Lung microvascular endothelial cell (primary cell): ENCODE results near the gene SLC28A3. TPM values are rescaled to one million over a fixed set of nuclear protein-coding genes. Genes with fewer than 3 reads are reported as not detected.
"Not testable (repeated sequence)": the region's sequence is repeated elsewhere in the genome, so short reads cannot be mapped to it uniquely, and the experiment has no call there.

ENCODE experiments used
- DNase-seq, 2 donors: peaks; one replicate each; pipeline versions ENCODE4 v3.0.0 to v3.0.0-alpha.2; 2010; ENCODE audit warnings: low read depth in 2 of 2
- total RNA-seq: library from RNA; depleted of rRNA; stranded (reverse); fragments of >200 nt; gene quantifications from 2 replicates; pipeline ENCODE4 v1.2.1, GENCODE V29; 2014

SLC28A3 gene
- total RNA-seq, result not detected in 2 replicates

DNA sequence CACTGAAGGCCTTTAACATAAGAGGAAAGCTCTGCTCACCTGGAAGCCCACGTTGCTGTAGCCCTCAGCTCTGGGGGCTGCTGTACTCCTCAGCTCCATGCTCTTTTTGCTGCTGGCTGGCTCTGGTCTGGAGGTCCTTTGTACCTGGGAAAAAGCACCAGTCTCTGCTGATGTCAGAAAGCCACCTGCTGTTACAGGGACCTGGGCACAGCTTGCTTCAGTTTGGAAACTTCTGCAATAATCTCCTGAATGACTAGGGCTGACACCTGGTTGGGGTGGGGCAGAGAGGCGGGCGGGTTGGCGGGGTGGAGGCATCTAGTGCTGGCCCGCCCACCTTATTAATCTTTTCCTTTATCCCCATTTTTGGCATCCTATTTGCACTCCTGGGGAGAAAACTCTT, at the start of gene SLC28A3:
Gene SLC28A3 (minus strand): TSS at position 224 of the 400 bp plus-strand sequence. CDS start 125 bp downstream, at position 99.
- no peak for DNase-seq

- DNase-seq, result not testable (repeated sequence)
Measured at GRCh38 chr9:84390254-84390653, 49.7 kb upstream of the SLC28A3 start.

DNA sequence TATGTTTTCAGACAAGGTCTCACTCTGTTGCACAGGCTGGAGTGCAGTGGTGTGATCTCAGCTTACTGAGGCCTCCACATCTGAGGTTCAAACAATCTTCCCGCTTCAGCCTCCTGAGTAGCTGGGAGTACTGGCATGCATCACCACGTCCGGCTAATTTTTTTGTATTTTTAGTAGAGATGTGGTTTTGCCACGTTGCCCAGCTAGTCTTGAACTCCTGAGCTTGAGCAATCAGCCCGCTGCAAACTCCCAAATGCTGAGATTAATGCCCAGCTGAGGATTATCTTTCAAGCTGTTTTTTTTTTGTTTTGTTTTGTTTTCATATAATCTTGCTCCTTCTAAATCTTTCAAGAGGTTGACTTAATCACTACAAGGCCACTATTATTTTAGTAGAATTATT, 47.3 kb upstream of the SLC28A3 start:
- DNase-seq, result no peak

- DNase-seq, result no peak
Measured at GRCh38 chr9:84386753-84387152, 46.2 kb upstream of the SLC28A3 start.

DNA sequence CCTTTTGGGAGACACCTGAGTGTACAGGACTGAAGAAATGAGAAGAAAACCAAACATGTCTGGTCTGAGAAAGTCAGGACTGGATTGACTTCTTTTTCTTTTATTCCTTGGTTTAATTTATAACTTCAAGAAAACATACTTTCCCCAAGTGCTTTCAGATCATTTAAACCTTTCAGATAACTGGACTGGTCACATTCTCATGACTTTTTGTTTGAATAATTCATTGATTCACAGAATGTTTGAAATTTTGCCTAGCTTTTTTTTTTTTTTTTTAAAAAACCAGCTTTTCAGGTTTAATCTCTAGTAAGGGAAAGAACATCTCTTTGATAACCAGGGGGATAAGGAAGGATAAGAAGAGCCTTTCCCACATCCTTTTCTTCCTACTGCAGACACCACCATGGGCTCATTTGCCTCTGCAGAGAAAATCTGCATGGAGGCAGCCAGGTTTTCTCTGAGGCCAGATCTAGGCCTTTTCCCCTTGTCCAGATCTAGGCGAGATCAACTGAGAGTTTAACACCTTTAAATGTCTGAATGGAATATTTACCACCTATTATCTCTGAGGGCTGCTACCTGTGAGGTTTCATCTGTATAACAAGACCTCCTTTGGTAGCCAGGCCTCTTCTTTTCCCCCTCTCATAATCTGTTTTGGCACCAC, 45.0 kb upstream of the SLC28A3 start:
- no peak for DNase-seq

GRCh38 chr9:84384617-84385016, 44.1 kb upstream of the SLC28A3 start:
- no peak for DNase-seq

- DNase-seq, result no peak
Measured at GRCh38 chr9:84383178-84383577, 42.6 kb upstream of the SLC28A3 start.

- no peak for DNase-seq
Measured at GRCh38 chr9:84382720-84383119, 42.2 kb upstream of the SLC28A3 start.

DNA sequence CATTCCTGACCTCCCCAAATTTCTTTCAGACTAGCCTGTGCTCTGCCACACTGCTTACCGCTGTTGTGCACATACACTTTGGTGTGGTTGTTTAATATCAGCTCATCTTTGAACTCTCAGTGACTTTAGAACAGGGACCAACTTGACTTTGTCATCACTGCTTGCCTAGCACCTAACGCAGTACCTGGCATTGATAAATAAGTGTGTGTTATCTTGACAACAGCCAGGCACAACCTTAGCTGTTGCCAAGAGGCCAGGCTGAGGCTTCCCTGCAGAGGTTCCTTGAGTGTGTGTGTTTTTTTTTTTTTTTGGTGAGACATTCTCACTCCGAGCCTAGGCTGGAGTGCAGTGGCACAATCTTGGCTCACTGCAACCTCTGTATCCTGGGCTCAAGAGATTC, 41.0 kb upstream of the SLC28A3 start:
- DNase-seq, result no peak

DNA sequence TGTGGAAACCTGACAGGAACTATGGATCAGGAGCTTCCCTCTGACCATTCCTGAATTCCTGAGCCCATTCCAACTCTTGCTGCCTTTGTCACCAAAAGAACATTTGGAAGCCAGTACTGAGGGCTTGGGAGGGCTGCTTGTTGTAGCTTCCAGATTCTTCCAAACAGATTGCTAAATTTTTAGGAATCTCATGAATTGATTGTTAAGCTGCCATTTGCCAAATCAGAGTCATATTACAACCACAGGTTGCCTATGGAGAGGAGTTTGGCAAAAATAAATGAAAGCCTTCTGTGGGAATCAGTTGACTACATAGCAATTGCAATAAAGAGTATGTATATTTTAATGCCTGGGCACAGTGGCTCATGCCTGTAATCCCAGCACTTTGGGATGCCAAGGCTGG, 39.2 kb upstream of the SLC28A3 start:
- DNase-seq, result no peak

DNA sequence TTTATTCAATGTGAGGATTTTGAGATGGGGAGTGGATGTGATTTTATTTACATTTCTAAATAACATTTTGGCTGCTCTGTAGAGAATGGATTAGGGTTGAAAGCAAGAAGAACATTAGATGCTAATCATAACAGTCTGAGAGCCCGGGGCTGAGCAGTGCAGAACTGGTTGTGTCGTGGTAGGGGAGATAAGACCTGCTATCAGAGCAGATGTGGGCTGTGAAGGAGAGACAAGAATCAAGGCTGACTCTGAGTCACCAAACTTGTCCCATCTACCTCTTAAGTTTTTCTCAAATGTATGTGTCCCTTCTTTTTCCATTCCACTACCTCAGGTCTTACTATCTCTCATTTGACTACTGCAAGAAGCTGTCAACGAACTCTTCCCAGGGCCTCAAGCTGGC, 35.4 kb upstream of the SLC28A3 start:
- DNase-seq, result no peak

- no peak for DNase-seq
Measured at GRCh38 chr9:84374516-84374915, 34.0 kb upstream of the SLC28A3 start.

- DNase-seq, result peak in 1 of 2 donors; percentile 8
Measured at GRCh38 chr9:84374013-84374412, 33.5 kb upstream of the SLC28A3 start.

GRCh38 chr9:84371737-84372136, 31.2 kb upstream of the SLC28A3 start:
- no peak for DNase-seq

- no peak for DNase-seq
Measured at GRCh38 chr9:84368601-84369000, 28.0 kb upstream of the SLC28A3 start.

DNA sequence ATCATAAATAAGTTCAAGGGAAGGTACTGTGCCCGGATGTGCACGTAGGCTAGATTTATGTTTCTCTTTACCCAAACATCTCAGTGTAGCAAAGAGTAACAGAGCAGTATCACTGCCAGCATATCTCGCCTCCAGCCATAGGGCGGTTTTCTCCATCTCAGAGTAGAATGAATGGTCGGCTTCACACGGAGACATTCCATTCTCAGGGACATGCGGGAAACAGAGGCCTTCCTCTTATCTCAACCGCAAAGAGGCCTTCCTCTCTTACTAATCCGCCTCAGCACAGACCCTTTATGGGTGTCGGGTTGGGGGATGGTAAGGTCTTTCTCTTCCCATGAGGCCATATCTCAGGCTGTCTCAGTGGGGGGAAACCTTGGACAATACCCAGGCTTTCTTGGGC, 27.2 kb upstream of the SLC28A3 start:
- not testable (repeated sequence) for DNase-seq

DNA sequence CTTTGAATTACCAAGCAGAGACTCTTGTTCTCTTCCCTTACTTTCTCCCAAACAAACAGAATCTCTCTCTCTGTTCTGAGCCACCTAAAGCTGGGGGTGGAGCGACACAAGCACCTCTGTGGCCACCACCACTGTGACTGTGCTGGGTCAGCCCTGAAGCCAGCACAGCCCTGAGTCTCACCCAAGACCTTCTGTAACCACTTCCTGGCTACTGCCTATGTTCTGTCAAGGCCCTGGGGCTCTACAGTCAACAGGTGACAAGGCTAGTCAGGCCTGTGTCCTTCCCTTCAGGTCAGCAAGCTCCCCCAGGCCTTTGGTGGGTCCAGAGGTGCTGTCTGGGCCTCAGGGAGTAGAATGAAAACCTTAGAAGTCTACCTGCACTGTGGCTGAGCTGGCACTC, 26.1 kb upstream of the SLC28A3 start:
- DNase-seq, result no peak

- DNase-seq, result not testable (repeated sequence)
Measured at GRCh38 chr9:84364894-84365490, 24.4 kb upstream of the SLC28A3 start.

GRCh38 chr9:84361645-84362044, 21.1 kb upstream of the SLC28A3 start:
- DNase-seq, result no peak

GRCh38 chr9:84357275-84357674, 16.7 kb upstream of the SLC28A3 start:
- peak in 1 of 2 donors; percentile 32 for DNase-seq

GRCh38 chr9:84354035-84354434, 13.5 kb upstream of the SLC28A3 start:
- no peak for DNase-seq

GRCh38 chr9:84349671-84350070, 9.1 kb upstream of the SLC28A3 start:
- no peak for DNase-seq

- DNase-seq, result no peak
Measured at GRCh38 chr9:84343111-84343521, 2.6 kb upstream of the SLC28A3 start.
